Adrenal gland (tissue), 5 donors: ENCODE measurements around the gene RYR2.

Experiments
- CTCF ChIP-seq, 6 experiments: fragments of 450-650 bp in 4 of 6; fragments of 200-600 bp in 2 of 6; sonication (generic) in 1 of 6; IDR thresholded peaks; 1 replicate in 5 of 6; 2 replicates in 1 of 6; pipeline versions ENCODE4 v1.5.1 to v1.8.0; 2016 to 2021; ENCODE audit warnings: antibody characterized with exemption in 6 of 6, mild to moderate bottlenecking in 2 of 6, moderate library complexity in 1 of 6
- POLR2A ChIP-seq, 2 donors: fragments of 450-650 bp; IDR thresholded peaks; one replicate each; pipeline ENCODE4 v1.6.1; 2017; ENCODE audit warnings: antibody characterized with exemption in 2 of 2, mild to moderate bottlenecking in 2 of 2, moderate library complexity in 1 of 2
- donor health status: DM: no; HTN: no; CAD: no.

- TF ChIP-seq CTCF (IDR thresholded peaks at IDR 0.05), result no peak
- TF ChIP-seq POLR2A (IDR thresholded peaks at IDR 0.05), result no peak
These were observed 129.6 kb downstream of the RYR2 start for GRCh38 chr1:237171454-237172117.
